AML-193 (cell line): ENCODE data around the gene CHSY3.

Experiments
- DNase-seq, 2 experiments: peaks; one replicate each; lab custom pipeline; 2025; lab: John Stamatoyannopoulos, UW

The CHSY3 gene

DNA sequence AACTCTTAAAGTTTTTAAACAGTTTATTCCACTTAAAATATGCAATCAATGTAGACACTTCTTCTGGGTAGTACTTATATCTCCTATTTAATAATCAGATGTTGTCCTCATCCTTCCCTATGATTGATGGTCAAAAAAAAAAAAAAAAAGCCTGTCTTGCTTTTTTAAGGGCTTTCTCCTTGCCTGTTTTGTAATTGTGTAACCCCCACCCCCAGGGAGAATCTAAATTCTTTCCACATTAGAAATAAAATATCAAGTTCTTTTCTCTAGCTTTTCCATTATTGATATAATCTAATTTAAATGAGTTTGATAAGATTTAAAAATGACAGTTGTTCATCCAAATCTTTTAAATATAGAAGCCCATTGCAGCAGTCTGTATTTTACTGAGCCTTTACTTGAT lies 119.7 kb downstream of the CHSY3 start:
- no peak for DNase-seq

DNA sequence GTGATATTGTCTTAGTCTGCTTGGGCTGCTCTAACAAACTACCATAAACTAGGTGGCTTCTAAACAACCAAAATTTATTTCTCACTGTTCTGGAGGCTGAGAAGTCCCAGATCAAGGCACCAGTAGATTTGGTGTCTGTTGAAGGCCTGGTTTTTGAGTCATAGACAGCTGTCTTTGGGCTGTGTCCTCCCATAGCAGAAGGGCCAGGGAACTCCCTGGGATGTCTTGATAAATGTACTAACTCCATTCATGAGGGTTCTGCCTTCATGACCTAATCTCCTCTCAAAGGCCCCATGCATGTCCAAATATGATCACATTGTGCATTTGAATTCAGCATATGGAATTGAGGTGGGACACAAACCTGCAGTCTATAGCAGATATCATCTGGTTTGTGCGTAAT lies 121.2 kb downstream of the CHSY3 start:
- DNase-seq = no peak

DNA sequence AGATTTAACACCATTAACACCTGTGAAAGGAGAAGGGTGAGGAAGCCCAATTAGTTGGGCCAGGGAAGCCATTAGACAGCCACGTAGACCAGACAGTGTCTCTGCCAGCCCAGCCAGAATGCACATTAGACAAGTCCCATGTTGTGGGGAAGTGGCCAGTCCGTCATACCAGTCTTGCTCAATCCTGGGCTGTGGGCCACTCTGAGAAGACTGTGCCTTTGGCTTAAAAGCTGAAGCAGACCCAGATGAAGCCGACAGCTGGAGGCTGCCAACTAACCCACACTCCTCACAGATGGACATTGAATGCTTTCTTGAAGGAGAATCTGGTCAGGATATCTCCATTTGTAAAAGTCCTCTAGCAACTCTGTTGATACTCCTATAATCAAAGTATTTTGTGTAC lies 128.5 kb downstream of the CHSY3 start:
- DNase-seq = no peak

DNA sequence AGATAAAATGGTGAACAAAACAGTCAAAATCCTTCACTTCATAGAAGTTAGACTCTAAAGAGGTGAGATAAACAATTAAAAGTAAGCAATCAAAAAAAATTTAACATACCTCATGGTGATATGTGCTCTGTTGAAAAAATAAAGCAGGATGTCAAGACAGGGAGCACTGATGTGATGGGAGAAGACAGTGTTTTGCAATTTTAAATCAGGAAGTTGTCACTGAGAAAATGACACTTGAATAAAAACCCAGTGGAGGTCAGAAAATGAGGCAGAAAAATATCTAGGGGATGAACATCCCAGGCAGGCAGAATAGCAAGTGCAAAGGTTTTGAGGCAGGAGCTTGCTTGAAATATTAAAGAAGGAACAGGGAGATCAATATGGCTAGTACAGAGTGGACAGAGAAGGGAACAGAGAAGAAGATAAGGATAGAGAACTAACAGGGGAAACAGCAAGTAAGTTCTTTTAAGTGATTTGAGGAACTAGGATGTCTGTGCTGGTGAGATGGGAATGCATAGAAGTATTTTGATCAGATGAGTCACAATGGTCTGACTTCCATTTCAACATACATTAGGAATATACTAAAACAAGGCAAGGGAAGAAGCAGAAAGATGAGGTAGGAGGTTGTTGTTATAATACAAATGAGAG lies 130.4 kb downstream of the CHSY3 start:
- DNase-seq = no peak

DNA sequence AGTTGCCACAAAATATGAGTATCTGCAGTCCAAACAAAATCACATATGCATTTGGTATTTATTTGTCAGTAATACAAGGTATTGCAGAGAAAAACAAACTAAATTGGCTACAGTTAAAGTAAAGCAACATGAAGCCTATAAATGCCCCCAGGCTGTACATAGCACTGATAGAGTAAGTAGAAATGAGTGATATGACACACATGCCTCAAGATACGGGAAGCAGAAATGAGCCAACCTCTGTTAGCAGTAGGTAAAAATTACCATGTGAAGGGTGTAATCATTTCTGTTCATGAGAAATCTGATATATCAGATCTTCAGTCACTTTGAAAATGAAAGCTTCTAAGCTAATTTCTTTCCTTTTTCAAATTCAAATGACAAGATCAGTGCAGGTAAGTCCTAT lies 131.1 kb downstream of the CHSY3 start:
- no peak for DNase-seq

DNA sequence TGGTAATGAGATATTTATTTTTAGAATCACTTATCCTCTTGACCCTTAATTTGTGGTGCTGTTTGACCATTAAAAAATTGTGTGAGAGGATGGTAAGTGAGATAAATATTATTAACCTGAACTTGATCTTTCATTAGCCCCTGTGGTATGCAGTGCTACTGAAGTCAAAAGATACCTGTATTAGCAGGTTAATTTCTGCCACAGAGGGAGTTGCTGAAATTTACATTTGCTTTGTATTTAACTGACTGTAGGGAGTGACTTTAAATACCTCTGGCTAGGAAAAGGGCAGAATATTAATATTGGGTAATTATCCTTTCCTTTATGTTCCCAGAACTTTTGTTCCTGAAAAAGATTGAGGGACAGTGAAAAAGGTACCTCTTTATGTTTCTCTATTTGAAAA lies 133.6 kb downstream of the CHSY3 start:
- no peak for DNase-seq

DNA sequence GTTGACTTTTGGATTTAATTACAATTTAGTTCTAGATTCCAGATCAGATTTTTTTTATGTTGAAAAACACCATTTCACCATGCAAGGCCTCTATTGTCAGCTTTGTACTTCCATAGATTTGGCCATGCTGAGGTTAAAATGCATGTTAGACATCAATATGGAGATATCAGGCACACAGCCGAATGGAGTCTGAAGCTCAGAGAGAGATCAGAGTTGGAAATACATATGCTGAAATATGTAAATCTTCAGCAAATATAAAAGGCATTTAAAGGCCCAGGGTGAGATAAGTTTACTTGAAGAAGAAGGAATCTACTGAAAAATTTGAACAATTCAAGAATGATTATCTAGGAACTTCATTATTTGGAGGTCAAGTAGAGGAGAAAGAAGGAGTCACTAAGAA lies 139.6 kb downstream of the CHSY3 start:
- no peak for DNase-seq

DNA sequence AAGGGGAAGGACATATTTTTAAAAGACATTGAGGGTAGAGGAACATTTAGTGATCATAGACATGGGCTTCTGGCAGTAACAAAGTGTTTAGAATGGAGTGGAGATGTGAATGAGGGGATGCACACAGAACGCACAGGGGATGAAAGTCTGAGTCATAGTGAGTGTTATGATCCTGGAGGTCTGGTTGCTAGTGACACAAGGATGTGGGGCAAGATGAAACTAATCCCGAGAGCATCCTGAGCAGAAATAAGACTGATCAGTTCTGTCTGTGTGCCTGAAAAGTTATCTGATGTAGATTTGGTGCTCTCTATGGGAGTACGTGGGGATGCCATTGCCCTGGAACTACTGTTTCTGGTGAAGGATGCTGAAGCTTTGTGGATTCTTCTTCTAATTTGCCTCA lies 141.1 kb downstream of the CHSY3 start:
- DNase-seq = no peak

DNA sequence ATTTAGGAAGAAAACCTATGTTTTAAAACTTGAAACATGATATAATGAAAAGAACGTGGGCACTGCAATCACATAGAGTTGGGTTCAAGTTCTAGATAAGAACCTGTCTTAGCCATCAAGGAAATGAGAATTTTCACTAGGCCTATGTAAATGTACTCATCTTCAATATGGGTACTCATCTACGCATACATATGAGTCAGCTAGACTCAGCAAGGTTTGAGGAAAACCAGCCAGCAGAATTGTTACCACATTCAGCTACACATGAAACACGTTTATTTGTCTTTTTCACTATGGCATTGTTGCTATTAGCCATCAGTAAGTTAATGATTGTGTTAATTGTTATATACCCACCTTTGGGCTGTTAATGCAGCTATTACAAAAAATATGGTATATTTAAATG lies 146.3 kb downstream of the CHSY3 start:
- no peak for DNase-seq

DNA sequence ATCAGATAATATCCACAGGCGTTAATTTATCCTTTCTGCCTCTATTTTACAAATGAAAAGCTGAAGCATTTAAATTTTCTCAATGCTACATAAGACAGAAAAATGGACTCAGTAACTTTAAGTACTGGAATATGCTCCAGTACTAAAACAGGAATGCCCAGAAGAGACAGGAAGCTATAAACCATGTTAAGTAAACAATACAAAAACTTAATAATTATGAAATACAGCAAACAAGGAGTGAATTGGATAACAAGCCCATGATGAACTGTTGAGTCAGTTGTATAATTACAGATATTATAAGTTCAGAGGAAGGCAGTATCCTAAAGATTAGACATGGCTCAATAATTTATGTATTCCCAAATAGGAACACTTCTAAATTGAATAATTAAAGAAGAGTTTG lies 148.5 kb downstream of the CHSY3 start:
- DNase-seq = no peak

DNA sequence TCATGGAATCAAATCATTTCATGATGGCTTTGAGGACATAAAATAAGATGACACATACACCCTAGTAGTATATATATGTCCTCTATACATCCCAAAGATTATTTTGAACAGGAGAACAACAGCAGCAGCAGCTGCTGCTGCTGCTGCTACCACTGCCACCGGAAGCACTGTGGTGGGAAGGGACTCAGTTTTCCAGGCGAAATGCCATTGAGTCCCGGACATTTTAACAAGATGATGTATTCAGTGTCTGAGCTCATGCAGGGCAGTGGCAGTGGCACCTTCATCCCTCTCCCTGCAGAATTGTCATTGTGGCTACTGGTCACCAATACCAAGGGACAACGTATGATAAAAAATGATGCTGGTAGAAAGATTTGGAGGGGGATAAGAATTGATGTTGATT lies 151.3 kb downstream of the CHSY3 start:
- DNase-seq = no peak

DNA sequence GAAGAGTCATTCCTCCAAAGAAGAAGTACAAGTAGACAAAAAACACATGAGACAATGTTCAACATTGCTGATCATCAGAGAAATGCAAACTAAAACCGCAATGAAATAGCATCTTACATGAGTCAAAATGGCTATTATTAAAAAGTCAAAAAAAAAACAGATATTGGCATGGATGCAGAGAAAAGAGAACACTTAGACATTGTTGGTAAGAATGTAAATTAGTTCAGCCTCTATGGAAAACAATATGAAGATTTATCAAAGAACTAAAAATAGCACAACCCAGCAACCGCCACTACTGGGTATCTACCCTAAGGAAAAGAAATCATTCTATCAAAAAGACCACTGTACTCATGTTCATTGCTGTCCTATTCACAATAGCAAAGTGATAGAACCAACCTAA lies 157.5 kb downstream of the CHSY3 start:
- DNase-seq = no peak

DNA sequence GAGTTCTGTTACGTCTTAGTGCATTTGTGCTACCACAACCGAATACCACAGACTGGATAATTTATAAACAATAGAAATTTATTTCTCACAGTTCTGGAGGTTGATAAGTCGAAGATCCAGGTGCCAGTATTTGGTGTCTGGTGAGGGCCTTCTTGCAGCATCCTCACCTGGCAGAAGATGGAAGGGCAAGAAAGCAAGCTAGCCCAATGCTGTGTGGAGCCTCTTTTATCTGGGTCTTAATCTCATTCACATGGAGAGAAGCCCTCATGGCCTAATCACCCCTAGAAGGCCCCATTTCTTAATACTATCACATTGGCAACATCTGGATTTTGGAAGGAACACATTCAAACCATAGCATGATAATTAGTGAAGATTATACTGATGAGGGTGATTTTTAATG lies 159.3 kb downstream of the CHSY3 start:
- no peak for DNase-seq

DNA sequence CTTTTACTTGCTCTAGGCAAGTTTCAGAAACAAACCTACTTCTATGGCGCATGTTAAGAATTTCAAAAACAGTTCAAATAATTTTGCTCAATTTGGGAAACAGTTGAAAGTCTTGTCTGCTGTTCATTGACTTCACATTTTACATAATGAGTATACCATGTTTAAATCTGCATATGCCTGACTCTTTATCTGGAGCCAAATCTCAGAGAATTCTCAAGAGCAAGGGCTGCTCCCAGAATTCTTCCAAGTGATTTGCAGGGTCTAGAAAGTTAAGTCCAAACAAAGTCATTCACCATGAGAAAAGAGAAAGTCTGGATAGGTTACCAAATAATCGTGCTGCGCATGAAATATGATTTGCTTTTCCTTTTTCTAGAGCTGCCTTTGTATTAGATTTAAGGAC lies 160.2 kb downstream of the CHSY3 start:
- no peak for DNase-seq

DNA sequence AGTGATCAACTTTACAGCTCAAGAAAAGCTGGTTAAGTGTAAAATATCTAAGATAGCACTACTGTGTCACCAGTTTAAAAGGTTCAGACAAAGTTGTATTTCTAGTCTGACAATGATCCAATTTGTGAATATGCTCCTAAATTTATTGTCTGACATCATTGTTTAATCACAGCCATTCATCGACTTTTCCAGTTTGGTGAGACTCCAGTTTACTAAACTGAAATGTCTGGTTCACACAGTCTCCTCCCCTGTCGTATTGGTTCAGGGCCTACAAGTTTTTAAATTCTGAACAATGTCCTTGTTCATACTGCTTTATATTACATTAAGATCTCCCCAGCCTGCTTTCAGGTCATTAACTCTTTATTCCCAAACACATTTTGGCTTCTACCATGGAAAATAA lies 161.4 kb downstream of the CHSY3 start:
- no peak for DNase-seq

DNA sequence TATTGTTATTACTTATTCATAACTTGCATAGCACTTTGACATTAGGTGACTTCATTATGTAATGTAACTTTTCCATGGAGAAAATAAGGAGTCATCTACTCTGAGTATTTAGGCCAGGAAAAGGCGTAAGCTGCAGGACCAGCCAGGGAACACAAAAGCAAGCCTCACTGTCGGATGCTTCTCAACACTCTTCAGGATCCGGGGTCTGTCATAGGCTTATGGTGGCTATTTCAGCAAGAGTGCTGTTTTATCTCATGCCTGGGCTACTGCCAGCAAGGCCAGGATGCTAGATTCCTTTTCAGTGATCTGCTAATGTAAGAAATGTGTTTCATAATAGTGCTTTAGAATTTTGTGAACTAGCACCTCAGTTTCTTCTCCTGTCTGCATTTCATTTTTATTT lies 162.4 kb downstream of the CHSY3 start:
- no peak for DNase-seq

DNA sequence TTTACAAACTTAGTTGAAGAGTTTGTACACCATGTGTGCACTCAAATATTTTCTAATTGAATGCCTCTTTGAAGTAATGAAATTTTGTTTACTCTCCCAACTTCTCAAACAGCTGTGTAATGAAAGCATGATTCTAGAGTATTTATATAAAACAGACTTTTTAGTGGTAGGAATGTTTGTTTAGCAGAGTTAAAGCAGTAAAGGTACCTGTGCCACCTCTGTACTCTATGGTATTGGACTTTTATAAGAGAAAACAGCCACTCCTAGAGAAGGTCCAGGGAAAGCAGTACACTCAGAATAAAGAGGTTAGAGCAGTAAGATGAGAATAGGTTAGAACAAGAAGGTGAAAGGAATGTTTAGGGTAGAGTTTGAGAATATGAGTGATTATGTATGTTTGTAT lies 163.1 kb downstream of the CHSY3 start:
- no peak for DNase-seq

DNA sequence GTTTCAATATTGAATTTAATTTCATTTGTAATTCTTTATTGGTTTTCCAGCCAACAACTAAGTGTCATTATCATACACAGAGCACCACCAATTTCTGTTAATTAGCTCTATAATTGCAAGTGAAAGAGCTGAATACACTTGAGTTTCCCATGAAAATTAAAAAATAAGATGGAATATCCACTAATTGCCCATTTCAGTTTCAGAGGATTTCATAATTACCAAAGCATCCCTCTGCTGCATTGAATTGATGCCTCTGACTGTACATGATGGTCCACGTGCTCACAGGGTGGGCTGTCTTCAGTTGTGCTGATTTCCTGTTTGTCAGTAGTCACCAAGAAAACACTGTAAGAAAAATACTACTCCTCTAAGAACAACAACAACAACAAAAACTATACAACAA lies 163.8 kb downstream of the CHSY3 start:
- DNase-seq = no peak

DNA sequence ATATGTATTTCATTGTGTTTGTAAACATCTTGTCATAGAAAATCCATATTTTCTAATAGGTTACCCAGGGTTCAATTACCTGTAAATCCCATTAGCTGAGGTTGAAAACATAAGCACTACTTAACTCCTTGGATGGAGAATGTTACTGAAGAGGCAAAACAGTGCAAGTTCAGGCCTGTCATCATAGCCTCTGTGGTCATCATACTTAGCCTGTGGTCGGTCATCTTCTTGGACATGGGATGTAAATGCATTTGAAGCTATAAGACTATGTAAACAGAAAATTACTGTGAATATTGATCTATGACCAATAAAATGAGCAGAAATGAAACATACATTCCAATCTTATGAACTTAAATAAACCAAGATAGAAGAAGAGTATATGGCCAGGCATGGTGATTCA lies 164.7 kb downstream of the CHSY3 start:
- no peak for DNase-seq

DNA sequence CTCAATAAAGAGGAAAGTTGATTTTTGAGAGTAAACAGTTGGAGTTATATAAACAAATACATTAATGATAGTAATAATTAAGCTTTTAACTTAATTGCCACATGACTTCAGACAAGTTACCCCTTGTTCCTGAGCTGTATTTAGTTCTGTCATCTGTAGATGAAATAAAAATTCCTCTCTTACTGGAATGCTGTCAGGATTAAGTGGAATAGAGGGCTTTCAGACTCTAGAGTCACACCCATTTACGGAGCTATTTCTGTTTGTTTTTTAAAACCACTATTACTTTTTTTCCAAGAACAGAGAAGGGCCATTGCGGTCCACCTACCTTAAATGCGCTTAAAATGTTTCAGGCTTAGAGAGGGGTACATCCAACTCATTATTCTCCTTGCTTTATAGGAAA lies 170.6 kb downstream of the CHSY3 start:
- no peak for DNase-seq

DNA sequence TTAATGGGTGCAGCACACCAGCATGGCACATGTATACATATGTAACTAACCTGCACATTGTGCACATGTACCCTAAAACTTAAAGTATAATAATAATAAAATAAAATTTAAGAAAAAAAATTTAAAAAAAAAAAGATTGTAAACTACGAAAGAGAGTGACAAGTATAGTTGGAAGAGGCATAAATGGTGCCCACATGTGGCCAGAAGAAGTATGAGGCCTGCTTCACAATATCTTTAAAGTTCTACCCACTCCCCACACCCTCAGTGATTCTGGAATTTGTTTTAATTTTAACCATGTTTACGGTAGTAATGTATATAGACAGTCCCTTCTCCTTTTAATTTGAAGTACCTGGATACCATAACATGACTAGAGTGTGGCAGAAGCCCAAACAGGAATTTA lies 172.7 kb downstream of the CHSY3 start:
- no peak for DNase-seq

DNA sequence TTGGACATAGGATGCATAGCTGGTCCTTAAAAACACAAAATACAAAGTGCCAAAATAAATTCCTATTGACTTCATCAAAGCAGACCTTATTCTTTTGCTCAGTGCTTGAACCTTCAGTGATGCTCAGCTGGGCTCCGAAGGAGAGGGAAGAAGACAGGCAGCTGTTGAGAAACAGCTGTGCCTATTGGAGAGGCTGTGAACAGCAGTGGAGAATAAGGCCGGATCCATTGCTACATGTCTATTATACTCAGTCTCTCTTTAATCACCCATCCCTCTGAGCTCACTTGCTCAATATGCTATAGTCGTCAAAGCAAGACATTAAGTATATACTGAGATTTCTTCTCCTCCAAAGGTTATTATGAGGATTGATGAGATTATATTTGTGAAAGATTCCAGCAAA lies 174.4 kb downstream of the CHSY3 start:
- DNase-seq = no peak

DNA sequence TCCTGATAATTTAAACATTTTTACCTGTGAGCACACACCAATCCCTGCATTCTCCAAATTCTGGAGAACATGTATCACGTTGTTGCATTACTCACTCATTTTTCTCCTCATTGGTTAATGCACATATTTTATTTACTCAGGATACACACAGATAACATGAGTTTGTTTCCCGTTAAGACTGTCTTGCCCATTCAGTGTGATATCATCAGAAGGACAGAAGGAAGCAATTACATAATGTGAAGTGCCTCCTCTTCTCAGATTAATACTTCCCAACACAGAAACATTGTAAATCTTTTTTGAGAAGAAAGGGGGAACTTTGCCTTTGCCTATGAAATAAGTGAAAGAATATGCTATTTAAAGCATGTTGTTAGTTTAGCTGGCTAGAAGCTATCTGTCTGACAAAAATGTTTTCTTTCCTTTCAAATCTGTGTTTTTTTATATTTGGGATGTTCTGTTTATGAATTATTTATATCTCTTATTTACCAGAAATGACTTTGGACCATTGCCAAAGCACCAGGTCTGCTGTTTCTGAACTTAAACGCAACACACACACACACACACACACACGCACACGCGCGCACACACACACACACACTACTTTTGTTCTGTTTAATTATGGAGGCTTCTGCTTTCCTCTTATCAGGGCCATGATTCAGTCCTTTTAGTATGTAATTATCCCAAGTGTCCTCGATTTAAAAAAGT lies 186.5 kb downstream of the CHSY3 start:
- DNase-seq = no peak

DNA sequence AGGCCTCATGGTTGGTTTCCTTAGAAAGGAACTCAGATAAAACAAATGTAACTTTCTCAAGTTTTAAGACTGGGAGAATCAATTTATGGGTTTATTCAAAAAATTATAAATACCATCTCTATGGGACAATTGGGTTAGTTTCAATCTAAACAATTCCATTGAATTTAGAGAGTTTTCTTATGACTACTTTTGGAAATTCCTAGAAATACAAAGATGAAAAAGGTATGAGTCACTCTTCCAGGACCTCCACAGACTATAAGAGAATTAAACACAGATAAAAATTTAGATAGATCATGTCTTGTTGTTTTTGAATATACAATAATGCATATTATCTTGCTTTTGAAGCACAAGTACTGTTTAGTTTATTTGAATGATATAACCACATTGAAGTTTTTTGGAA lies 188.7 kb downstream of the CHSY3 start:
- DNase-seq = no peak
